ENCODE results near the gene MEST. TPM values are rescaled to one million over a fixed set of nuclear protein-coding genes. Genes with fewer than 3 reads are reported as not detected.
"Not testable (repeated sequence)": the region's sequence is repeated elsewhere in the genome, so short reads cannot be mapped to it uniquely, and the experiment has no call there.

MEST gene, protein sequence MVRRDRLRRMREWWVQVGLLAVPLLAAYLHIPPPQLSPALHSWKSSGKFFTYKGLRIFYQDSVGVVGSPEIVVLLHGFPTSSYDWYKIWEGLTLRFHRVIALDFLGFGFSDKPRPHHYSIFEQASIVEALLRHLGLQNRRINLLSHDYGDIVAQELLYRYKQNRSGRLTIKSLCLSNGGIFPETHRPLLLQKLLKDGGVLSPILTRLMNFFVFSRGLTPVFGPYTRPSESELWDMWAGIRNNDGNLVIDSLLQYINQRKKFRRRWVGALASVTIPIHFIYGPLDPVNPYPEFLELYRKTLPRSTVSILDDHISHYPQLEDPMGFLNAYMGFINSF
- 7.4 and 8.1 TPM in 2 replicates for total RNA-seq

GRCh38 chr7:130491841-130492522, at the start of gene MEST:
TSS of gene MEST (plus strand) at chr7:130492085. CDS start at chr7:130492314, 229 bp downstream.
- Mint-ChIP-seq H3K36me3 (ENCODE audit: low read depth) (no peaks in the 10 kb centered on the region), H3K4me3 (peak within 1 kb of the TSS; percentile 66), H3K27ac (no peak within 1 kb of the TSS), H3K9me3 (no peaks in the 10 kb centered on the region), H3K27me3 (peaks cover 31% of the 10 kb centered on the region), H3K4me1 (peaks cover 21% of the 10 kb centered on the region)
- no peak for ATAC-seq (ENCODE audit: low read depth)
- intact Hi-C loops (cut with micrococcal nuclease), result loop anchor here (1.0 kb wide), 1 partner anchor 142 kb away; no protein-coding TSS in a partner anchor
- ChIA-PET CTCF (no interaction called here), POLR2A (no interaction called here)
- DNase-seq, result no peak
- TF ChIP-seq CTCF (IDR thresholded peaks at IDR 0.05), result no peak

GRCh38 chr7:130442601-130443000, 49.3 kb upstream of the MEST start:
- H3K27ac Mint-ChIP-seq, result no peak overlapping the region
- H3K9me3 Mint-ChIP-seq, result no peaks in the 10 kb centered on the region
- peaks cover 6% of the 10 kb centered on the region for H3K27me3 Mint-ChIP-seq
- intact Hi-C loops (cut with micrococcal nuclease), result loop anchor here (5.0 kb wide), 1 partner anchor 300 kb away; no protein-coding TSS in a partner anchor
- no peak overlapping the region for H3K4me3 Mint-ChIP-seq
- ChIA-PET POLR2A (no interaction called here), CTCF (no interaction called here)
- peaks cover 14% of the 10 kb centered on the region for H3K4me1 Mint-ChIP-seq
- DNase-seq (no peak), ATAC-seq (ENCODE audit: low read depth) (no peak)
- H3K36me3 Mint-ChIP-seq (ENCODE audit: low read depth), result peaks cover 3% of the 10 kb centered on the region
- TF ChIP-seq CTCF (IDR thresholded peaks at IDR 0.05), result no peak

DNA sequence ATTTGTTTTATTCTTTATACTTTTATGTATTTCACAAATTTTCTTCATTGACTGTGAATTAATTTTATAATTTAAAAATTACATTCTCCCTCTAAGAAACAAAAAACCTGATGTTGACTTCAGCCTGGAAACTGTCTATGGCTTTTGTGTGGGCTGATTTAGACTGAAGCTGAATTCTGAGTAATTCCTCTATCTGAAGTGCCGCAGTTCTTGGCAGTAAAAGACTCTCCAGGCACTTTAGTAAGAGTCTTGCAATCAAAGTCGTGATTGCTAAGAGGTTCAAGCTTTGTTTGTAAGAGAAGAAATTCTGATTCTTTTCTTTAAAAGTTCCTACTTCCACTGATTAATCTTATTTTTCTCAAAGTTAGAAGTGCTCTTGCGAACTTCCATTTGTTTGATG, 47.7 kb upstream of the MEST start:
- peaks cover 3% of the 10 kb centered on the region for H3K36me3 Mint-ChIP-seq (ENCODE audit: low read depth)
- intact Hi-C loops (cut with micrococcal nuclease), result loop anchor here (5.0 kb wide), 1 partner anchor 302 kb away; no protein-coding TSS in a partner anchor
- no peak for DNase-seq
- CTCF ChIA-PET, result no interaction called here
- TF ChIP-seq CTCF (IDR thresholded peaks at IDR 0.05), result no peak
- peaks cover 5% of the 10 kb centered on the region for H3K9me3 Mint-ChIP-seq
- peaks cover 8% of the 10 kb centered on the region for H3K27me3 Mint-ChIP-seq
- peaks cover 14% of the 10 kb centered on the region for H3K4me1 Mint-ChIP-seq
- H3K27ac Mint-ChIP-seq, result no peak overlapping the region
- H3K4me3 Mint-ChIP-seq, result no peak overlapping the region
- no peak for ATAC-seq (ENCODE audit: low read depth)
- POLR2A ChIA-PET, result interaction anchor here (0.5 kb wide), 1 partner anchor 800 kb away, joined by 9 read pairs; no protein-coding TSS in a partner anchor

DNA sequence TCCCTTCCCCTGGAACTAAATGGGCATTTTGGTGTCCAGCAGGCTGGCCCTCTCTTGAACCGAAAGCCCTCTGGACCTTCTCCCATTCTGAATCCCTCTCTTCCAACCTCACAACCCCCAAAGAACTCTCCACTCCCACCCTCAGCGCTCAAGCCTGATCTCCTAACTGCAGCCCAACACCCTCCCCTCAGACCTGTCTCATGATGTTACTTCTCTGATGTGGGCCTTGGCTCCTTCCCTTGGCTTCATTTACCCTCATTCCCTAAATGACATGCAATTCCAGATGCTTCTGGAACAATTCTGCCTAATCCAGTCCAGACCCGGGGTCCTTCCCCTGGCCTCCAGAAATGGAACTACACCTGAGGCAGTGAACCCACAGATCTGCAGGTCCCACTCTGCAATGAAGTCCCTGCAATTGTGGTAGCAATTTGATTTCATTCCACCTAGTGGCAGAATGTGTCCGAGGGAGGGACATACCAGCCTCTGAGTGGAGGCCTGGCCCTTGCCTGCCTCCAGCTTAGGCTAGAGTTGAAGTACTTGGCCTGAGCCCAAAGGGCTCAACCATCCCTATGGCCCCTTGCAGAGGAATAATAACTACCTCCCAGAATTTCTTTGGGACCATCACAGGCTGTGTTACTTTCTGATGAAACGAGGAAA, 47.0 kb upstream of the MEST start:
- peaks cover 12% of the 10 kb centered on the region for H3K4me1 Mint-ChIP-seq
- H3K9me3 Mint-ChIP-seq, result peaks cover 5% of the 10 kb centered on the region
- no peak for TF ChIP-seq CTCF (IDR thresholded peaks at IDR 0.05)
- ATAC-seq (ENCODE audit: low read depth), result no peak
- H3K36me3 Mint-ChIP-seq (ENCODE audit: low read depth), result peaks cover 3% of the 10 kb centered on the region
- H3K4me3 Mint-ChIP-seq, result no peak overlapping the region
- ChIA-PET CTCF (no interaction called here), POLR2A (interaction anchor here (0.5 kb wide), 1 partner anchor 800 kb away, joined by 9 read pairs; no protein-coding TSS in a partner anchor)
- H3K27me3 Mint-ChIP-seq, result peaks cover 8% of the 10 kb centered on the region
- H3K27ac Mint-ChIP-seq, result no peak overlapping the region
- intact Hi-C loops (cut with micrococcal nuclease), result loop anchor here (5.0 kb wide), 1 partner anchor 303 kb away; no protein-coding TSS in a partner anchor
- DNase-seq, result no peak

DNA sequence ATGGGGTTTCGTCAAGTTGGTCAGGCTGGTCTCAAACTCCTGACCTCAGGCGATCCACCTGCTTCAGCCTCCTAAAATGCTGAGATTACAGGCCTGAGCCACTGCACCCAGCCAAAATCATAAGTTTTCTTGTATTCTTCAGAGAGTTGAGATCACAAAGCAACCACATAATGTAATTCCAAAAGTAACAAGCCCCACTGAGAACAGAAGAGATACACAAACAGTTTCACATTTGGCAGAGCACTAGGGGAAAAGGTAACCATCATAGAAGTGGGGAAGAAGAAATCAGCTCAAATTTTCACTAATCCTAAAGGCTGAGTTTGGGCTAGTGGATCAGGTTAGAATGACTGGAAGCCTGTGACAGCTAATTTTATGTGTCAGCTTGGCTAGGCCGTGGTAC, 45.6 kb upstream of the MEST start:
- no peaks in the 10 kb centered on the region for H3K36me3 Mint-ChIP-seq (ENCODE audit: low read depth)
- no peak for TF ChIP-seq CTCF (IDR thresholded peaks at IDR 0.05)
- H3K4me1 Mint-ChIP-seq, result peaks cover 5% of the 10 kb centered on the region
- POLR2A ChIA-PET, result no interaction called here
- H3K9me3 Mint-ChIP-seq, result peaks cover 5% of the 10 kb centered on the region
- DNase-seq (no peak), ATAC-seq (ENCODE audit: low read depth) (no peak)
- H3K27ac Mint-ChIP-seq, result no peak overlapping the region
- intact Hi-C loops (cut with micrococcal nuclease), result no loop called here
- CTCF ChIA-PET, result no interaction called here
- no peak overlapping the region for H3K4me3 Mint-ChIP-seq
- peaks cover 8% of the 10 kb centered on the region for H3K27me3 Mint-ChIP-seq

DNA sequence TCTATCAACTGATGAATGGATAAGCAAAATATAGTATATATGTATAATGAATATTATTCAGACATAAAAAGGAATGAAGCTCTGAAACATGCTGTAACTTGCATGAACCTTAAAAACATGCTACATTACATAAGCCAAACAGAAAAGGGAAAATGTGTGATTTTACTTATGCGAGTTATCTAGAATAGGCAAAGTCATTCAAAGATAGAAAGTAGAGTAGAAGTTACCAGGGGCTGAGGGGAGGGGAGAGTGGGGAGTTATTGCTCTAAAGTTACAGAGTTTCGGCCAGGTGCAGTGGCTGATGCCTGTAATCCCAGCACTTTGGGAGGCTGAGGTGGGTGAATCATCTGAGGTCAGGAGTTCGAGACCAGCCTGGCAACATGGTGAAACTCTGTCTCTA, 40.5 kb upstream of the MEST start:
- ATAC-seq (ENCODE audit: low read depth); DNase-seq; H3K27me3 Mint-ChIP-seq; H3K36me3 Mint-ChIP-seq (ENCODE audit: low read depth); H3K27ac Mint-ChIP-seq; H3K4me3 Mint-ChIP-seq; intact Hi-C loops (cut with micrococcal nuclease); H3K9me3 Mint-ChIP-seq; H3K4me1 Mint-ChIP-seq; POLR2A ChIA-PET; CTCF ChIA-PET: not testable (repeated sequence)
